Erythroblast (primary cell): ENCODE measurements around the gene B3GLCT.
"Not testable (repeated sequence)": the region's sequence is repeated elsewhere in the genome, so short reads cannot be mapped to it uniquely, and the experiment has no call there.

Source experiments
- DNase-seq, 2 experiments: peaks; one replicate each; lab custom pipeline; 2025; lab: John Stamatoyannopoulos, UW
- GATA1 ChIP-seq: IDR thresholded peaks from 2 replicates; pipeline ENCODE4 v1.6.1; 2011; ENCODE audit warnings: low read depth, mild to moderate bottlenecking, control low read depth, low read length, moderate library complexity
- POLR2A ChIP-seq: IDR thresholded peaks from 2 replicates; pipeline ENCODE4 v1.6.1; 2011; ENCODE audit warnings: mild to moderate bottlenecking, low read length

The B3GLCT gene

DNA sequence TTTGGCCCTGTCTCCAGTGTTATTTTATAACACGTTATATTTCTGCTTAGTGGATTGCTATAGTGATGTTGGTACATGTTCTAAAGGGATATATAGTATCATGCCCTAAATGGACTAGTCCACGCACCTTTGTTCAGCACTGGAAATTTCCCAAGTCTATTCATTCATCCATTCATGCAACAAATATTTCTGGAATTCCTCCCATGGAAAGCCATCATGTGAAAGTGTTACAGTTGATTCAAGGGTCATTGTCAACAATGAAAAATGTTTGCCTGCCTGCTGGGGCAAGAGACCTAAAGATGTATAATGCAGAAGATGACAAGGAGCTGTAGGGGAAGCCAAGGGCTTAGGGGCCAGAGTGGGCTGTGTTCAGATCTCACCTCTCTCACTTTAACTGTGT, 27.2 kb upstream of the B3GLCT start:
- TF ChIP-seq POLR2A (no peak), GATA1 (no peak)
- DNase-seq = no peak

DNA sequence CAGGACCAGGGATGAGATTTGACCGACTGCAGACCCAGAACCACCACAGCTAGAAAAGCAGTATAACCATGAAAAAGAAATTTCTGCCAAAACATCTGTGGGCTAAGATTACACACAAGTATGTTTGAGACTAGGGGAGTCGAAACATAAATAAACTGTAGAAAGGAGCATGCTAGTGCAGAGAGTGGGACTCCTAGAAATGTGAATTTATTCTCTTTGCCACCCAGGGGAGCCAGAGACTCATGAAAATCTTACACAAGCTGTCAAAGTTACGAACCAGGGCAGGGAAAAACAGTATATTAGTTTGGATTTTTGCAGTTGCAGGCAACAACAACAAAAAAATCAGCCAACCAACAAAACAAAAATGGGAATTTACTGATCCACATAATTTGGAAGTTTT, 25.8 kb upstream of the B3GLCT start:
- TF ChIP-seq GATA1 (no peak), POLR2A (no peak)
- no peak for DNase-seq

DNA sequence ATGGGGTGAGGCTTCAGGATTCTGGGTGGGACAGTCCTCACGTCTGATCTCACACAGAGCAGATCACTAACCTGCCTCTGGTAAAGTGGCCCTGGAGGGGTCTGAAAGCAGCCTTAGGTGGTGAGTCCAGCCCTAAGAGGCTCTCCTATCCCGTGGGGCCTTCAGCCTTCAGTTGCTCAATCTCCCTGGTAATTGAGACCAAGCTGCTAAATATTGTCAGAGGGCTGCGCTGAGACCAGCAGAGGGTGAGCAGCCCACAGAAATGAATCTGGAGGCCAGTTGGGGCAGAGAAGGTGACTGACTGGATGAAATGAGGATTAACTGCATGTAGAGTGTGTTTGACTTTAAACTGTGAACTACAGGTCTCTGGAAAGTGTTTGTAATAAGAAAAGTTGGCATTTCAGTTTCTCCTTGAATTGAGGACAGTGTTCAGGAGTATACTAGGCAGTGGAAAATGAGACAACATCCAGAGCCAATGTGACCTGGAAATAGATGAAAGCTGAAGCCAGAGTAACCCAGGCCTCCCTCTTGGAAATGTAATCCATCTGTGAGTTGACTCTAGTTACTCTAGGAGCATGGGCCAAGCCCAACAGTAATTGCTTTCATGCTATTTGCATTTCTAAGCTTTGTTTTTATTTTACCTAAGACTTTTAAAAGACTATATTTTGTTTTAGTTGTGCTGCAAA, 23.8 kb upstream of the B3GLCT start:
- no peak for TF ChIP-seq POLR2A
- TF ChIP-seq GATA1 = no peak
- no peak for DNase-seq

GRCh38 chr13:31177813-31178495, 21.8 kb upstream of the B3GLCT start:
- DNase-seq = not testable (repeated sequence)

- no peak for DNase-seq
- no peak for TF ChIP-seq POLR2A
- TF ChIP-seq GATA1 = no peak
Observed at GRCh38 chr13:31179241-31179640, 20.5 kb upstream of the B3GLCT start.

DNA sequence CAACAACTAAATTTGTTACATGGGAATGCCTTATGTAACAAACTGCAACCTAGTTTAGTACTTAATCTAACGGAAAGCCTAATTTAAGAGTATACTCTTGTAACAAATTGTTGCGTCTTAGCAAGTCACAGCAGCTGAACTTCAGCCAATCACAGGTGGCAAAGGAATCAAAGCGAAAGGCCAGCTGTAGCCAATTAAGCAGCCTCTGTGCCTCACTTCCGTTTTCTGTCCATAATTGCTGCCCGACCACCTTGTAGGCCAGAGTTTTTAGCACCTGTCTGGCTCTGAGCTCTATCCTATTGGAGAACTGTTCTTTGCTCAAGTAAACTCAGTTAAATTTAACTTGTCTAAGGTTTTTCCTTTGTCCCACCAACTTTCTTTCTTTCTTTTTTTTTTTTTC, 20.0 kb upstream of the B3GLCT start:
- TF ChIP-seq POLR2A (no peak), GATA1 (no peak)
- DNase-seq = no peak

GRCh38 chr13:31182987-31183386, 16.8 kb upstream of the B3GLCT start:
- TF ChIP-seq POLR2A = no peak
- no peak for TF ChIP-seq GATA1

DNA sequence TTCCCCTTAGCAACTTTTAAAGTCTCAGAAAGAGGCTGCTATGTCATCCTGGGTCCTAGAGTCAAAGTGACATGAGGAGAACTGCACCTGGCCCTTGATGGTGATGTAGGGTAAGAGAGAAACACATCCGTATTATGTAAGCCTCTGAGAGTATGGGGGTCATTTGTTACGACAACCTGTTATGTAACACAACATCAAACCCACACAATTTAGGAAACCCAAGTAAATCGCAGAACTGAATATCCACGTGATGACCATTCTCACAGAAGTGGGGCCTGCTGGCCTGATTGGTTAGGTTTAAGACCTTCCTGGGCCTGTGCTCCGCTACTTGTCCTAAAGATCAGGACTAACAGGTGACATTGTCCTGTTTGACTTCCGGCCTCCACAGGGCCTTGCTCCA, 15.3 kb upstream of the B3GLCT start:
- no peak for TF ChIP-seq POLR2A
- TF ChIP-seq GATA1 = no peak
- DNase-seq = no peak

More at GRCh38 chr13:31182987-31183386, 16.8 kb upstream of the B3GLCT start:
- no peak for DNase-seq

GRCh38 chr13:31184981-31185645, 14.7 kb upstream of the B3GLCT start:
- TF ChIP-seq POLR2A (no peak), GATA1 (no peak)
- DNase-seq = no peak

- DNase-seq = no peak
- TF ChIP-seq POLR2A (no peak), GATA1 (no peak)
Observed at GRCh38 chr13:31191748-31192147, 8.0 kb upstream of the B3GLCT start.

GRCh38 chr13:31192306-31192705, 7.5 kb upstream of the B3GLCT start:
- TF ChIP-seq POLR2A (no peak), GATA1 (no peak)
- DNase-seq = no peak

GRCh38 chr13:31195616-31196015, 4.2 kb upstream of the B3GLCT start:
- TF ChIP-seq GATA1 (no peak), POLR2A (no peak)
- DNase-seq = no peak

DNA sequence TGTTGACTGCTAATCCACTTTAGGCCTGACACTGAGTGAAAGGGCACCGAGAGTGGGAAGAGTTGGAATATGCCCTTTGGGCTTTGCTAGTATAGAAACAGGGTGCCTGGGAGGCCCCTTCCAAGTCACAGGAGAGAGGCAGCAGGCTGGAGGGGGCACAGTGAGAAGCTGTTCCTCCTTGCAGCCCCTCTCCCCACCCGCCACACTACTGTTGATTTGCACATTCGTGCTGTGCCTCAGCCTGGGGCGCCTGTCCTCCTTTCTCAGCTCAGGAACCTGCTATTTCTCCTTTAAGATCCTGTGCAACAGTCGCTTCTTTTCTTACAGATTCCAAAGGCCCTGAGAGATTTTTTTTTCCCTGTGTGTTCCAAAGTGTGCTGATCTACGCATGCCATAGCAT, 2.8 kb upstream of the B3GLCT start:
- no peak for DNase-seq
- TF ChIP-seq GATA1 (no peak), POLR2A (no peak)

GRCh38 chr13:31198519-31198918, 1.3 kb upstream of the B3GLCT start:
- TF ChIP-seq POLR2A (no peak), GATA1 (no peak)
- no peak for DNase-seq
